DOHH2 (cell line): ENCODE results near the gene RGS1.

Source experiments
- H3F3A ChIP-seq: fragments of 200-600 bp; sonication (generic), shearing (Covaris generic); 2 replicates; pipeline ENCODE4 v1.6.0; 2016; ENCODE audit warnings: antibody characterized with exemption, mild to moderate bottlenecking; ENCODE audit not compliant: control insufficient read depth, insufficient read depth
- H3K27ac ChIP-seq: fragments of 200-600 bp; sonication (generic); 2 replicates; pipeline ENCODE4 v1.5.1; 2014; ENCODE audit warnings: low read depth, mild to moderate bottlenecking, low read length, moderate library complexity
- H3K27me3 ChIP-seq: fragments of 200-600 bp; sonication (generic); 2 replicates; pipeline ENCODE4 v1.6.1; 2014; ENCODE audit warnings: mild to moderate bottlenecking, low read length, mixed read lengths; ENCODE audit not compliant: control insufficient read depth
- H3K36me3 ChIP-seq: fragments of 200-600 bp; sonication (generic); 2 replicates; pipeline ENCODE4 v1.6.1; 2014; ENCODE audit warnings: mild to moderate bottlenecking, low read length, moderate library complexity, mixed read lengths; ENCODE audit not compliant: control insufficient read depth
- H3K4me1 ChIP-seq: fragments of 200-600 bp; sonication (generic); 2 replicates; pipeline ENCODE4 v1.6.1; 2014; ENCODE audit warnings: mild to moderate bottlenecking, low read length, mixed read lengths; ENCODE audit not compliant: control insufficient read depth
- H3K4me2 ChIP-seq: fragments of 200-600 bp; sonication (generic); 2 replicates; pipeline ENCODE4 v1.6.0; 2014; ENCODE audit warnings: mild to moderate bottlenecking, low read length, moderate library complexity
- H3K4me3 ChIP-seq: fragments of 200-600 bp; sonication (generic); 2 replicates; pipeline ENCODE4 v1.5.1; 2014; ENCODE audit warnings: mild to moderate bottlenecking, low read length, mixed read lengths
- H3K79me2 ChIP-seq: fragments of 200-600 bp; sonication (generic); 2 replicates; pipeline ENCODE4 v1.6.1; 2014; ENCODE audit warnings: mild to moderate bottlenecking, low read length, mixed read lengths; ENCODE audit not compliant: control insufficient read depth
- H3K9me2 ChIP-seq: fragments of 200-600 bp; sonication (generic); replicated peaks from 2 replicates; pipeline ENCODE4 v1.6.1; 2014; ENCODE audit warnings: mild to moderate bottlenecking, low read length, mixed read lengths; ENCODE audit not compliant: control insufficient read depth
- H3K9me3 ChIP-seq: fragments of 200-600 bp; sonication (generic); 2 replicates; pipeline ENCODE4 v1.6.1; 2014; ENCODE audit warnings: antibody characterized with exemption, low read length, mixed read lengths; ENCODE audit not compliant: control insufficient read depth, insufficient read depth
- H4K20me1 ChIP-seq: fragments of 200-600 bp; sonication (generic); 2 replicates; pipeline ENCODE4 v1.6.0; 2014; ENCODE audit warnings: low read depth, mild to moderate bottlenecking, antibody characterized with exemption, low read length, moderate library complexity; ENCODE audit not compliant: control insufficient read depth, insufficient read depth
- EZH2phosphoT487 ChIP-seq: fragments of 200-600 bp; sonication (generic); IDR thresholded peaks from 2 replicates; pipeline ENCODE4 v1.6.1; 2017; ENCODE audit warnings: borderline replicate concordance, mild to moderate bottlenecking, antibody characterized with exemption, low read length, moderate library complexity, mixed read lengths
- TF ChIP-seq, protein P1 (sequence below): fragments of 200-600 bp; sonication (generic); IDR thresholded peaks from one replicate; pipeline ENCODE4 v1.5.1; 2014; ENCODE audit warnings: antibody characterized with exemption, mild to moderate bottlenecking, low read depth, low read length; ENCODE audit not compliant: poor library complexity, severe bottlenecking

The RGS1 gene

GRCh38 chr1:192603218-192603787, 27.7 kb downstream of the RGS1 start:
- Histone ChIP-seq H3K9me2 (no peaks in the 10 kb centered on the region), H4K20me1 (no peaks in the 10 kb centered on the region), H3K36me3 (no peaks in the 10 kb centered on the region), H3K9me3 (no peaks in the 10 kb centered on the region), H3K79me2 (no peaks in the 10 kb centered on the region), H3K27me3 (no peaks in the 10 kb centered on the region), H3F3A (0 out of 2 replicates have a peak, but pooled peaks cover 2% of the 10 kb centered on the region), H3K4me3 (no peak overlapping the region), H3K4me1 (peaks cover 37% of the 10 kb centered on the region), H3K27ac (no peak overlapping the region), H3K4me2 (no peak overlapping the region)
- TF ChIP-seq, protein P1, sequence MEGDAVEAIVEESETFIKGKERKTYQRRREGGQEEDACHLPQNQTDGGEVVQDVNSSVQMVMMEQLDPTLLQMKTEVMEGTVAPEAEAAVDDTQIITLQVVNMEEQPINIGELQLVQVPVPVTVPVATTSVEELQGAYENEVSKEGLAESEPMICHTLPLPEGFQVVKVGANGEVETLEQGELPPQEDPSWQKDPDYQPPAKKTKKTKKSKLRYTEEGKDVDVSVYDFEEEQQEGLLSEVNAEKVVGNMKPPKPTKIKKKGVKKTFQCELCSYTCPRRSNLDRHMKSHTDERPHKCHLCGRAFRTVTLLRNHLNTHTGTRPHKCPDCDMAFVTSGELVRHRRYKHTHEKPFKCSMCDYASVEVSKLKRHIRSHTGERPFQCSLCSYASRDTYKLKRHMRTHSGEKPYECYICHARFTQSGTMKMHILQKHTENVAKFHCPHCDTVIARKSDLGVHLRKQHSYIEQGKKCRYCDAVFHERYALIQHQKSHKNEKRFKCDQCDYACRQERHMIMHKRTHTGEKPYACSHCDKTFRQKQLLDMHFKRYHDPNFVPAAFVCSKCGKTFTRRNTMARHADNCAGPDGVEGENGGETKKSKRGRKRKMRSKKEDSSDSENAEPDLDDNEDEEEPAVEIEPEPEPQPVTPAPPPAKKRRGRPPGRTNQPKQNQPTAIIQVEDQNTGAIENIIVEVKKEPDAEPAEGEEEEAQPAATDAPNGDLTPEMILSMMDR, result no peak
- TF ChIP-seq EZH2phosphoT487, result no peak

DNA sequence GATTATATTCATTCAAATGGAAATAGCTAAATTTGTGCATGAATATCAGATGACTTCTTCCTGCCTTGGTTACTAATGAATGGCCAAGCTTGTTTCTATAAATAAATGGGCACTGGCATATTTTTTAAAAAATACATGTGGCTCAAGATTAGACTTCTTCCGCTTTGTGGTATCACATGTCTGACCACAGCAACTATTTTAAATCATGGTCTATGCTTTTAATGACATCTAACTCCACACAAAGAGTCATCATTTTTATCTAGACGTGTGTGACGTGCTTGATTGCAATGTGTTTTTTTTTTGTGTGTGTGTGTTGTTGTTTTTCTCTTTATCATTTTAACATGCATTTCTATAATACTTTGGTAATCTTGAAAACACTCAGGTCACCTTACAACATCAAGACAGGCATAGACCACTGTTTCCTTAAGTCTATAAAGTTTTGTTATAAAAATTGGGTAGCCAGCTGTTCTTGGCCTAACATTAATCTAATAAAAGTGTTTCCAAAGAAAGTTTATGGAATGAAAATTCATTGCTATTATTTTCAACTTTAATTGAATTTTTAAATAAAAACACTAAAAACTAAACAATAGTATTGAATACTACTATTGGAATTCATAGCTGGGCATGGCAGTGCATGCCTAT, 29.5 kb downstream of the RGS1 start:
- Histone ChIP-seq H3F3A (peaks cover 7% of the 10 kb centered on the region; the same call in 1 of the 2 replicates), H3K27ac (no peak overlapping the region), H3K36me3 (no peaks in the 10 kb centered on the region), H3K27me3 (no peaks in the 10 kb centered on the region), H4K20me1 (no peaks in the 10 kb centered on the region), H3K9me3 (no peaks in the 10 kb centered on the region), H3K9me2 (no peaks in the 10 kb centered on the region), H3K4me3 (no peak overlapping the region), H3K4me1 (peaks cover 53% of the 10 kb centered on the region), H3K4me2 (peak overlapping the region; percentile 40), H3K79me2 (no peaks in the 10 kb centered on the region)
- TF ChIP-seq, protein P1, result no peak
- TF ChIP-seq EZH2phosphoT487, result no peak

DNA sequence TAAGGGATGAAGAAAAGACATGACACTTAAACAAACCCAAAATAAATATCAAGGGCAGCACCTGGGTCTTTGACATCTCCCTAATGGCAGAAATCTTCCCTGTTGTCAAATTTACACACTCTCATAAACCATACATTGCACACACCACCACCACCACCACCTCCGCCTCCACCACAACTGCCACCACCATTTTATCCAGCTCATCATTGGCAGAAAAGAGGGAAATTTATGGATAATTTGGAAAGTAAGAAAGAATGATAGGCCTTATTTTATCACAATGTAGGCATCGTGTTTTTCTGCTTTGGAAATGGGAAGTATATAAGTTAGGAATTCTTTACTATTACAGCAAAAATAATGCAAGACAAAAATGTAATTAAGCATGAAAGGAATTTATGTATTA, 33.1 kb downstream of the RGS1 start:
- Histone ChIP-seq H3K79me2 (no peaks in the 10 kb centered on the region), H3K9me2 (no peaks in the 10 kb centered on the region), H3K9me3 (no peaks in the 10 kb centered on the region), H3K27me3 (no peaks in the 10 kb centered on the region), H3K4me2 (peak overlapping the region; percentile 54), H3K4me1 (peaks cover 75% of the 10 kb centered on the region), H4K20me1 (no peaks in the 10 kb centered on the region), H3K27ac (peak overlapping the region; percentile 57), H3F3A (peaks cover 22% of the 10 kb centered on the region), H3K4me3 (no peak overlapping the region), H3K36me3 (no peaks in the 10 kb centered on the region)
- TF ChIP-seq, protein P1, result no peak
- TF ChIP-seq EZH2phosphoT487, result no peak
